VCaP (cell line): Measurements from ENCODE around the gene PSMD12.
"Not testable (repeated sequence)": the region's sequence is repeated elsewhere in the genome, so short reads cannot be mapped to it uniquely, and the experiment has no call there.

Experiments
- H3K27ac ChIP-seq: fragments of 450-650 bp; 2 replicates; pipeline ENCODE4 v1.5.1; 2017
- CTCF ChIP-seq: fragments of 450-650 bp; conservative IDR thresholded peaks from 2 replicates; pipeline ENCODE4 v1.5.1; 2017; ENCODE audit warnings: mild to moderate bottlenecking, moderate library complexity

PSMD12 gene

DNA sequence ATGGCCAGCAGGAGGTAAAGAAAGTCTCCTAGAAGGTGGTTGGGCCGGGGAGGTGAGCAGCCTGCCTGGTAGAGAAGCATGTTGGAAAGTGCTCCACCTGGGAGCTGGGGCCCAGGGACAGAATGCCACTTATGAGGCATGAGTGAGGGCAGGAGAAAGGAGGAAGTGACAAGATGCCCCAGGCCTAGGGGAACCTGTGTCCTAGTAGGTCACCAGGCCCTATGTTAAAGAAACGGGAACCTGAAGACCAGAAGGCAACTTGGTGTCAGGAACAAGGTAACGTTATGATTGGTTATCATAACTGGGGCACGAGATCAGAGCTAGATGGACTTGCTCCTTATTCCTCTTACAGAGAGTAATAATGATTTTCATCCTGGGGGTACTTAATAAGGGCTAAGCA is 45.0 kb upstream of the PSMD12 start:
- no peak overlapping the region for H3K27ac ChIP-seq
- no peak for TF ChIP-seq CTCF

DNA sequence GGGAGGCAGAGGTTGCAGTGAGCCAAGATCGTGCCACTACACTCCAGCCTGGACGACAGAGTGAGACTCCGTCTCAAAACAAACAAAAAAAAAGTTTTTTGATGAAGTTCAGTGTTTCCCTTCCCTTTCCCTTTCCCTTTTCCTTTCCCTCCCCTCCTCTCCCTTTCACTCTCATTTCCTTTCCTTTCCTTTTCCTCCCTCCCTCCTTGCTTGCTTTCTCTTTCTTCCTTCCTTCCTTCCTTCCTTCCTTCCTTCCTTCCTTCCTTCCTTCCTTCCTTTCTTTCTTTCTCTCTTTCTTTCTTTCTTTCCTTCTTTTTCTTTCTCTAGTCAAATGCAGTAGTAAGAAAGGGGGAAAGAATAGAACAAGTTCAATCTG is 42.1 kb upstream of the PSMD12 start:
- H3K27ac ChIP-seq: not testable (repeated sequence)

GRCh38 chr17:67403483-67403882 is 37.1 kb upstream of the PSMD12 start:
- no peak overlapping the region for H3K27ac ChIP-seq
- TF ChIP-seq CTCF: no peak

DNA sequence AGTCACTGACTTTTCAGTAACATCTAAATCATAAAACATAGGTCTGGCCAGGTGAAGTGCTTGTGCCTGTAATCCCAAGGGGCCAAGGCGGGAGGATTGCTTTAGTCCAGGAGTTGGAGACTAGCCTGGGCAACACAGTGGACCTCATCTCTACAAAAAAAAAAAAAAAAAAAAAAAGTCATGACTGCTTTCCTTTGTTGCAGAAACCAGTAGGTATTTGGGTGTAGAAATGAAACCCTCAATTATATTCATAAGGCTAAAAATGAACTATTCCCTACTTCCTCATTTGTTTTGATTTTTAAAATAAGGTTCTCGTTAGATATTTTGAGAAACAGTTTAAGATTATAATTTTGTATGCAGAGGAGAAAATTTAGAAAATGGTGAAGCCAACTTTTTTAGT is 36.7 kb upstream of the PSMD12 start:
- no peak overlapping the region for H3K27ac ChIP-seq

GRCh38 chr17:67401598-67402504 is 35.5 kb upstream of the PSMD12 start:
- no peak for TF ChIP-seq CTCF
- no peak overlapping the region for H3K27ac ChIP-seq

More for the DNA sequence above, 36.7 kb upstream of the PSMD12 start:
- TF ChIP-seq CTCF: no peak

DNA sequence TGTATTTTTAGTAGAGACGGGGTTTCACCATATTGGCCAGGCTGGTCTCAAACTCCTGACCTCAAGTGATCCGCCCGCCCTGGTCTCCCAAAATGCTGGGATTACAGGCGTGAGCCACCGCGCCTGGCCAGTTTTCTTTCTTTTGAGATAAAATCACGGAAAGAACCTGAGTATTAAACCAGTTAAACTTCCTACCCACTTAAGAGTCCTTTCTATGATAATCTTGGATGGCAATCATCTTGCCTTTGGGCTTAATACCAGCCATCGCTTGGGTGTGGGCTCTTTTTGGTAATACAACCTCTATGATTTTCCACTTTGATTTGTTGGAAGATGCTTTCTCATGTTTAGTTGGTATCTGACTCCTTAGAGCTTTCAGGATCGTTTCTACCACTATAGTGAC is 34.7 kb upstream of the PSMD12 start:
- no peak overlapping the region for H3K27ac ChIP-seq
- no peak for TF ChIP-seq CTCF

GRCh38 chr17:67400193-67400592 is 33.8 kb upstream of the PSMD12 start:
- TF ChIP-seq CTCF: no peak
- H3K27ac ChIP-seq: no peak overlapping the region

DNA sequence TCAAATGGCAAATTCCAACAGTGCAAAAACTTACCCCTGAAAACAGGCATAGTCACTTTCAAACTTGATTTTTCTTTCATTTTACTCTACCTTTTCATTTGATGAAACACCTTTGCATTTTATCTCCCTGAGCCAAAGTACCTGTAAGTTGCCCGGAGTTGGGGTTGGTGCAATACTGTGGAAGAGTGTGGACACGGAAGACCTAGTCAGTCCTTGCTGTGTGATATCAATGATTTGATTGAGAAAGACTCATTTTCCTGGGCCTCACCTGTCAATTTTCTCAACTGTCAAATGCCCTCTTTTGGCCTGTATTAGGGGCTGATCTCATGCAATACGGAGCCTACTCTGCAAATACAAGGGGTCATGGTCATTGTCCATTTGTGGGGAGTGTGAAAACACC is 33.3 kb upstream of the PSMD12 start:
- TF ChIP-seq CTCF: no peak
- no peak overlapping the region for H3K27ac ChIP-seq
